Neural cell (in vitro differentiated cells): ENCODE results near the gene CCNQ.

Source experiments
- POLR2AphosphoS5 ChIP-seq: IDR thresholded peaks from 2 replicates; pipeline ENCODE4 v1.6.1; 2012
- RAD21 ChIP-seq: fragments of 450-650 bp; conservative IDR thresholded peaks from 2 replicates; pipeline ENCODE4 v1.6.1; 2014; ENCODE audit warnings: antibody characterized with exemption, mild to moderate bottlenecking, moderate library complexity
- SMC3 ChIP-seq: fragments of 450-650 bp; conservative IDR thresholded peaks from 2 replicates; pipeline ENCODE4 v1.6.1; 2014; ENCODE audit warnings: antibody characterized with exemption, mild to moderate bottlenecking, moderate library complexity; ENCODE audit not compliant: poor library complexity
- TF ChIP-seq, protein P1 (sequence below): fragments of 450-650 bp; IDR thresholded peaks from 2 replicates; pipeline ENCODE4 v1.5.1; 2014; ENCODE audit warnings: antibody characterized with exemption, mild to moderate bottlenecking, moderate library complexity; ENCODE audit not compliant: poor library complexity, severe bottlenecking

DNA sequence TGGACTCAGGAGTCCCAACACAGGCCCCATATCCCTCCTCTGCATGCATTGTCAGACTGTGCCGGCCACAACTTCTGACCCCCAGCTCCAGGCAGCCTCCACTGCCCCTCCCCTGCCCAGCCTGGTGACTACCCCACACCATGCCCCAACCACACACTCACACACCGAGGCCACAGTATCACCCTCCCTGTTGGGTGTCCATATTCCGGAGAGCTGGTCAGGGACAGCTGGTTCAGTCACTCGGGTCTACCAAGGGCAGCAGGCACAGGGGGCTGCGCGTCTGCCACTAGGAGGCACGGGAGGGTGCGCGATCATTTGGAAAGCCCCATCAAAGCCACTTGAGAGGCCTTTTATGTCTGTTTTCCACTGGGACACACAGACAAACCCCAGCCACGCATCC, 26.3 kb downstream of the CCNQ start:
- TF ChIP-seq, protein P1, sequence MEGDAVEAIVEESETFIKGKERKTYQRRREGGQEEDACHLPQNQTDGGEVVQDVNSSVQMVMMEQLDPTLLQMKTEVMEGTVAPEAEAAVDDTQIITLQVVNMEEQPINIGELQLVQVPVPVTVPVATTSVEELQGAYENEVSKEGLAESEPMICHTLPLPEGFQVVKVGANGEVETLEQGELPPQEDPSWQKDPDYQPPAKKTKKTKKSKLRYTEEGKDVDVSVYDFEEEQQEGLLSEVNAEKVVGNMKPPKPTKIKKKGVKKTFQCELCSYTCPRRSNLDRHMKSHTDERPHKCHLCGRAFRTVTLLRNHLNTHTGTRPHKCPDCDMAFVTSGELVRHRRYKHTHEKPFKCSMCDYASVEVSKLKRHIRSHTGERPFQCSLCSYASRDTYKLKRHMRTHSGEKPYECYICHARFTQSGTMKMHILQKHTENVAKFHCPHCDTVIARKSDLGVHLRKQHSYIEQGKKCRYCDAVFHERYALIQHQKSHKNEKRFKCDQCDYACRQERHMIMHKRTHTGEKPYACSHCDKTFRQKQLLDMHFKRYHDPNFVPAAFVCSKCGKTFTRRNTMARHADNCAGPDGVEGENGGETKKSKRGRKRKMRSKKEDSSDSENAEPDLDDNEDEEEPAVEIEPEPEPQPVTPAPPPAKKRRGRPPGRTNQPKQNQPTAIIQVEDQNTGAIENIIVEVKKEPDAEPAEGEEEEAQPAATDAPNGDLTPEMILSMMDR, result no peak
- TF ChIP-seq RAD21, result no peak
- no peak for TF ChIP-seq POLR2AphosphoS5
- no peak for TF ChIP-seq SMC3
